NCI-H446 treated with DMSO at 0.1 percent for 48 hours (cell line): ENCODE measurements around the gene STK38.

Experiments used
- DNase-seq: peaks from one replicate; lab custom pipeline; 2025; lab: John Stamatoyannopoulos, UW

STK38 gene

GRCh38 chr6:36523451-36523850 is 23.8 kb downstream of the STK38 start:
- DNase-seq: no peak

DNA sequence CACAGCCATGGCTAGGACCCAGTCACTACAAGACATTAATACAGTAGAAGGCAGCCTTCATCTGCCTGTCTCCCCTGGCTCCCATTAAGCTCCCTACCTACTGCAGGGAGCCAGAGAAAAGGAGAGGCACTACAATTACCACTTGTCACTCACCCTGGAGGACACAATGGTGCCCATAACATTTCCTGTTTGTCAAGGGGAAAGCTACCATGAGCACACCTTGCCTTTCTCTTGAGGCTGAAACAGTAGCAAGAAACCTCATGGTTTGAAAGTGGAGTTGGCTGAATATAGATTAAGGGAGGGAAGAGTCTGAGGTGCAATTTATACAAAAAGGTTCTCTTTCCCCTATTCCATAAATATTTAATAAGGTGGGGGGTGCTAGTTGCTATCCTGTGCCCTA is 27.9 kb downstream of the STK38 start:
- no peak for DNase-seq

GRCh38 chr6:36517408-36517807 is 29.9 kb downstream of the STK38 start:
- DNase-seq: no peak

GRCh38 chr6:36516988-36517387 is 30.3 kb downstream of the STK38 start:
- no peak for DNase-seq

GRCh38 chr6:36516559-36516958 is 30.7 kb downstream of the STK38 start:
- DNase-seq: no peak

DNA sequence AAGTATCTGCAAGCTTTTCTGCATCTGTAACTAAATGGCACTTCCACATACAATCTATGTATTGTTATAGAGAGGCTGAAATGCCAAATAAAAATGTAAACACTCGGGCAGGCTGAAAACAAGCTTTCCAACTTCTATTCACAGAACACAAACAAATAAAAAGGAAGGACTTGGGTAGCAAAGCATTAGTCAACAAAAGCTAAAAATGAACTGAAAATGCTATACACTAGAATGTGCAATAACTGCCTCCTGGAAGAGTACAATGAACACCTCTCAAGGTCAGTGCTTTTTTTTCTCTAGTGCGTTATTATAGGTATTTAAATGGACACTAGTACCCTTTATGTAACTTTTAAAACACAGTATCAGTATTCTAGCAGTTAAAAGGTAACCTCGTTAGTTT is 31.4 kb downstream of the STK38 start:
- DNase-seq: no peak

DNA sequence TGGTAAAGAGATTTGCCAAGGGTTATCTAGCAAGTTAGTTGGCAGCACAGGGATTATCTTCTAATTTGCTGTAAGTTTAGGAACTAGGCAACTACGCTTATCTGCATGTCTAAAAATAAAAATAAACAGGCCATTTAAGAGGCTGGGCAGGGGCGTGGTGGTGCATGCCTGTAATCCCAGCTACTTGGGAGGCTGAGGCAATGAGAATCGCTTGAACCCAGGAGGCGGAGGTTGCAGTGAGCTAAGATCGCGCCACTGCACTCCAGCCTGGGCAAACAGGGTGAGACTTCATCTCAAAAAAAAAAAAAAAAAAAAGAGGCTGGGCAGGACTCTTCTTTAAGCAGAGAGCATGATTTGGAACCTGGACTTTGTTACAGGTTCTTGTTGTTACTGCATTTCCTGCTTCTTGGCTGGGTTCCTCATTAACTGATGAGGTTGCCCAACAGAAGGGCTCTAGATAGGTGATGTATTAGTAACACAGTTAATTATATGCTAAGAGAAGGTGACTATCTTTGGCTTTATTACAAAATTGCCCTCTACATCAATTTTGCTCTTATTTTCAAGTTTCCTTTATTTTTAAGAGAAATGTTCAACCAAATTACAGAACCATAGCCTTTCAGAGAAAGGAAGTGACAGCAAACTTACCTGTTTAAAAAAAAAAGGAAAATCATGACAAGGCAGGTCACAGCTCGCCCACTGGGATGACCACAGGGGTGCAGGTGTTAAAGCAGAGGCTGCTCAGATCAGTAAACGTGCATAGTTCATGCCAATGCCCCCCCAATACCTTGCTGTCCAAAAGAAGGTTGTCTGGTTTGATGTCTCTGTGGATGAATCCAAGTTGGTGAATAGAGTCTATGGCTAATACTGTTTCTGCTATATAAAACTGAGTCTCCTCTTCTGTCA is 32.5 kb downstream of the STK38 start:
- no peak for DNase-seq

DNA sequence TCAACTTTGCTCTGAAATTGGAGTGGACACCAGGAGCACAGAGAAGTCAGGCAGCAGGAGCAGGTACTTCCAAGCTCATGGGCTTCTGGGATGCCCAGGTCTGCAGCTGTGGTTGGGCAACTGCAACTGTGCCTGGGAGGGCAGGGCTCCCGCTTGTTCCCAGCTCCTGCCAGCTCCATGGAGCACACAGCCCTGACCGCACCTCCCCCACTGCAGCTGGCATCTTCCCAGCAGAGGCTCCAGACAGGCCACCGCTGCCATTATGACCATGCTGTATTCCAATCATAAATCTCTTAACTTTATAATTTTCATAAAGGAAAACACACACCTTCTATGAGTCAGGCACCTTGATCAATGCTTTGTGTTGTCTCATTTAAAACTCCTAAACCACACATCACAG is 36.9 kb downstream of the STK38 start:
- DNase-seq: no peak

GRCh38 chr6:36508532-36508931 is 38.7 kb downstream of the STK38 start:
- DNase-seq: no peak

GRCh38 chr6:36506611-36507010 is 40.7 kb downstream of the STK38 start:
- no peak for DNase-seq

DNA sequence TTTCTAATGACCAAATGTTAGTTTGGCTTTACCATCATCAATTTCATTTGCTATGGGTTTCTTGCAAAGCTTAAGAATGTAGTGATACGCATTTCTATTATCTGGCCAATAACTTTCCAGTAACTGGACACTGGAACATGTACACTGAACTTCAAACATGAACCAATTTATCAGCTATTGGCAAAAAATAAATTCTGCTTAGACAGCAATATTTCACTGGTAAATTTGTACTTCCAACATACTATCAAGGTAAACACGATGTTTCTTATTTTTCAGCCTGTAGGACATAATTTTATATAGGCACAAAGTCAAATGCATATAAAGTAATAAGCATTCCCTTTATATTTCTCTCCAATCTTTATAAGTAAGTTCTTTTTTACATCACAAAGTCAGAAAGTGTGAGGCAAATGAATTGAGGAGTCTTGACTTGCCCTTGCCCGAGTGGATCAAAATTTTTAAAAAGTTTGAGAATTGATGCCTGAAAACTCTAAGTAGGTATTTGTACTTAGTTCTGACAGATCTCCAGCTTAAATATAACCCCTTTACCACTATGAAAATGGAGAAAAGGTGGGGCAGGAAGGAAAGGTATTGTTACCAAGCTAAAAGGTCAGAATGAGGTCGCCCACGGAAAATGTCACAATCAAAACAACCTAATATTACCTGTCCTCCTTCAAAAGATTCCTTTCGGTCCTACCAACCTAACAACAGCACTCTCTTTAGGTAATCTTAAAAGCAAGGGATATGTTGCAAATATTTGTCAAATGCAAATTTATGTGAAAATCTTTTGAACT is 41.3 kb downstream of the STK38 start:
- no peak for DNase-seq

DNA sequence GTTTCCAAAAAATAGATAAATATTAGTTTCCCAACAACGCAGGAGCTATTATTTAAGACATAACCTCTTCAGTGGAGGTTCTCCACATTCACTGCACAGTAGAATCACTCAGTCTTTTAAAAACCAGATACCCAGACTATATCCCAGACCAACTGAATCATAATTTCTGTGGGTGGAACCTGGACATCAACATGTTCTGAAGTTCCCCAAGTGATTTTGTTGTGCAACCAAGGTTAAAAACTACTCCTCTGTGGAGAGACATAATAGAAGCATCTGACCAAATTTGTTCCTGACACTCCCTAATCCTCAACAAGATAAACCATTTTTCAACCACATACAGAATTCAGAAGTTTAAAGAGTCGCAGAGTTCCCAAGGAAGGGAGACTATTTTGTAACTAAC is 42.3 kb downstream of the STK38 start:
- no peak for DNase-seq

DNA sequence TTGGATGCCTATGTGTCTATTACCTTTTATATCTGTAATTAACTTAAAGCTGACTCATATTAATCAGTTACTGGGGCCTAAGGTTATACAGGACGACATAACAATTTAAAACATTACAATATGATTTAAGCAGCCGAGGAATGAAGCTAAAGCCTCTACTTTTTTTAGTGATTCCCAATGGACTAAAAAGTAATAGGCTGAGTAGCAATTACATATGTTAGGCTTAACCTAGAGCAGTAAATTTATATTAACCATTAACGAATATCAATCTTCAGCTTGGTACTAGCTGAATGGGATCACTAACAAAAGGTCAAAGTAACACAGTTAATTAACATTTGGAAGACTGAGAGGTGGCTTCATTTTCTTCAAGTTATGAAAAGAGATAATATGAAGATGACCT is 43.1 kb downstream of the STK38 start:
- no peak for DNase-seq

- DNase-seq: no peak
These were observed 45.6 kb downstream of the STK38 start for GRCh38 chr6:36501686-36502085.

- no peak for DNase-seq
These were observed 47.4 kb downstream of the STK38 start for GRCh38 chr6:36499918-36500317.

DNA sequence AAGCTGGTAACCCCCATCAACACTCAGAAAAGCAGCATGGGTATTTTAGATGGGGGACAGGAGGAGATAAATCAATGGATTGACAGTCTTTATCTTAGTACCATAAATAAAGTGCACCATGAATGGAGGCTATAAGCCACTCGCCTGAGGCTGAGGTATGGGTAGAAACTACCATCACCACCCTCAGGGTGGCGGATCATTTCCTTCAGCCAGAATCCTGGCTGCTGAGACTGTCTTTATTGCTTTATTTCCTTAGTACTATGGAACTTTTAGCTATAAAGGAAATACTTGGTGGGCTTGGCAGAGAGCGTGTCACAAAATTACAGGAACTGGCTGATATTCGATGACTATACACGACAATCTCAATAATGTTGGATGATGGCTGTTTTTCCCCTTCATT is 52.2 kb downstream of the STK38 start:
- no peak for DNase-seq

DNA sequence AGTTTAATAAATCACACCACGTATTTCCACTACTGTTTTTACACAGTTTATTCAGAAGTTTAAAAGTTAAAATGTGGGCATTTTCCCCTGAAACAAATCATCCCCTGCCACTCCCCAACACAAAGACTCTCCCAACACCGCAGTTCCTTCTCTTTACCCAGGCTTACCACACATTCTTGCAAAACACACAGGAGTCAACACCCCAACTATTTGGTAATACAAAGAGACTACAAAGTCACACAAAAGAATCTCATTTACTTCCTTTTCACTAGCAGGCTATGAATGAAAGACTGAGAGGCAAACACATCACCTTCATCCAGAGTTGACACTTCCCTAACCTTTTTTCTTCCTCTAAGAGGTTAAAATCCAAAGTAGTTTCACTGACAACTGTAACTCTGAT is 53.4 kb downstream of the STK38 start:
- DNase-seq: no peak

- DNase-seq: no peak
These were observed 54.0 kb downstream of the STK38 start for GRCh38 chr6:36493319-36493718.

DNA sequence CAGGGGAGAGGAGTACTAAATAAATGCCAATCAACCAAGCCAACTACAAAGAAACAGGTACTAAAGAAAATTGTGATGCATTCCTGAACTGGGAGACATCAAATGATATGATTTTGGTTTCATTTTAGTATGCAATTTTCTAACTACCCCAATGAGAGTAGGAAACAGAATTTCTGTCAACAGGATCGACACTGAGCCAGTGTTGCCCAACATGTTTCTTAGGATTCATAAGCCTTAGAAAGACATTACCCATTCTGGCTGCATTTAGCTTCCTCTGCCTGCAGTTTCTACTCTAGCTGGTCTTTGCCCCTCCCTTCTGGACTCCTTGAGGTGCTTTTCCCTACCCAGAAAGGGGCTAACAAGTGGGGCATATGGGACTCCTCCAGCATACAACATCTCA is 54.7 kb downstream of the STK38 start:
- DNase-seq: no peak

DNA sequence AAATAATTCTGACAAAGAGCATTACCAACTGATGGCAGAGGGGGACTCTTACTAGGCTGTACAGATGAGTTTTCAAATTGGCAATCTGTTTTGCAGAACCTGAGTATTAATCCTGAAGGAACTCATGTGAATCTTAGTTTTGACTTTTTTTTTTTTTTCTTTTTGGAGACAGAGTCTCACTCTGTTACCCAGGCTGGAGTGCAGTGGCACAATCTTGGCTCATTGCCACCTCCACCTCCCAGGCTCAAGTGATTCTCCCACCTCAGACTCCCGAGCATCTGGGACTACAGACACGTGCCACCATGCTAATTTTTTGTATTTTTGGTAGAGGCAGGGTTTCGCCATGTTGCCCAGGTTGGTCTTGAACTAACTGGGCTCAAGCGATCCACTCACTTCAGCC is 55.2 kb downstream of the STK38 start:
- no peak for DNase-seq

GRCh38 chr6:36491378-36491965 is 55.8 kb downstream of the STK38 start:
- DNase-seq: no peak

GRCh38 chr6:36489426-36489825 is 57.9 kb downstream of the STK38 start:
- DNase-seq: no peak

- DNase-seq: no peak
These were observed 59.1 kb downstream of the STK38 start for GRCh38 chr6:36488221-36488620.
